Measurements from ENCODE around the gene PSTPIP2. TPM values are rescaled to one million over a fixed set of nuclear protein-coding genes. Genes with fewer than 3 reads are reported as not detected.

The PSTPIP2 gene
- total and polyA plus RNA-seq, 2 of the 13 experiments (the other 11 are each of a cell fraction or from before 2014, with no cell fraction given), result 0.25 to 0.27 TPM

DNA sequence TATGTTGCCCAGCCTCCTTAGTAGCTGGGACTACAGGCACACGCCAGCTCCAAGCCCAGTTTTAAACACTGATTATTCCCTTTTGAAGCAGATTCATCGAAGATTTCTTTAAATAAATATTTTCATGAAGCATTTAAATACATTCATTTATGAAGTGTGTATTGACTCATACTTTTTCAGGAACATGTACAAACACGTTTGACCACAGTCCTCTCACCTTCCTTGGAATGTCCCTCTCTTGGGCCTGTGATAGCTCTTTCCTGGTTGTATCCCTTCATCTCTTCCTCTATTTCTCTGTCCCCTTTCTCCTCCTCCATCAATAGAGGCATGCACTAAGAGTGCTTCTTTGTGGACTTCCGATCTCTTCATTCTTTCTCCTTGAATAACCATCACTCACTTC, 2.5 kb downstream of the PSTPIP2 start:
- Histone ChIP-seq H3K4me3 (replicated peaks in 1 of 3; ENCODE audit: insufficient read depth in 1 of 3, low read depth in 2 of 3, low read length in 3 of 3) (no peak overlapping the region), H3K79me2 (ENCODE audit: insufficient read depth, low read length) (no peaks in the 10 kb centered on the region), H3K9ac (ENCODE audit: insufficient read depth, low read depth, low read length) (no peak overlapping the region), H3K9me3 (ENCODE audit: low read length) (no peaks in the 10 kb centered on the region), H4K20me1 (ENCODE audit: insufficient read depth, low read length) (peaks cover 9% of the 10 kb centered on the region; the same call in 1 of the 2 replicates), H3K36me3 (replicated peaks in 1 of 2; ENCODE audit: control insufficient read depth in 1 of 2, insufficient read depth in 2 of 2, low read length in 2 of 2) (no peaks in the 10 kb centered on the region), H3K27me3 (ENCODE audit: control insufficient read depth in 1 of 2, insufficient read depth in 2 of 2, low read length in 2 of 2) (peaks cover 12 to 39% of the 10 kb centered on the region in 2 experiments; a peak in 4 of 5 replicates), H3K27ac (ENCODE audit: extremely low read length, insufficient read depth, low read length) (no peak overlapping the region), H3K4me2 (ENCODE audit: low read depth, low read length) (no peak overlapping the region), H3K4me1 (ENCODE audit: insufficient read depth, low read length) (peaks cover 21% of the 10 kb centered on the region), H2AFZ (ENCODE audit: low read length) (no peak overlapping the region)
- no TSS peak for BruUV-seq (replicated peaks)
- ChIA-PET POLR2A (no interaction called here), CTCF (ENCODE audit: low intra/inter-chr PET ratio, low total read pairs) (no interaction called here)
- no peak for FAIRE-seq
- 55% methylated on average over 4 of the region's 4 CpGs for WGBS (ENCODE audit: low lambda C conversion rate)
- no peak for DNase-seq (ENCODE audit: low spot score)
- in situ Hi-C loops (cut with HindIII; ENCODE audit: extremely low pct_ligation_motif_present, low pct_unique_long_range_greater_than_20kb) (no loop called here), intact Hi-C loops (cut with micrococcal nuclease; ENCODE audit: unreplicated experiment) (no loop called here)
- ATAC-seq, result no peak
- TF ChIP-seq, protein P1, sequence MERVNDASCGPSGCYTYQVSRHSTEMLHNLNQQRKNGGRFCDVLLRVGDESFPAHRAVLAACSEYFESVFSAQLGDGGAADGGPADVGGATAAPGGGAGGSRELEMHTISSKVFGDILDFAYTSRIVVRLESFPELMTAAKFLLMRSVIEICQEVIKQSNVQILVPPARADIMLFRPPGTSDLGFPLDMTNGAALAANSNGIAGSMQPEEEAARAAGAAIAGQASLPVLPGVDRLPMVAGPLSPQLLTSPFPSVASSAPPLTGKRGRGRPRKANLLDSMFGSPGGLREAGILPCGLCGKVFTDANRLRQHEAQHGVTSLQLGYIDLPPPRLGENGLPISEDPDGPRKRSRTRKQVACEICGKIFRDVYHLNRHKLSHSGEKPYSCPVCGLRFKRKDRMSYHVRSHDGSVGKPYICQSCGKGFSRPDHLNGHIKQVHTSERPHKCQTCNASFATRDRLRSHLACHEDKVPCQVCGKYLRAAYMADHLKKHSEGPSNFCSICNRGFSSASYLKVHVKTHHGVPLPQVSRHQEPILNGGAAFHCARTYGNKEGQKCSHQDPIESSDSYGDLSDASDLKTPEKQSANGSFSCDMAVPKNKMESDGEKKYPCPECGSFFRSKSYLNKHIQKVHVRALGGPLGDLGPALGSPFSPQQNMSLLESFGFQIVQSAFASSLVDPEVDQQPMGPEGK (CRISPR knock-in tag; IDR thresholded peaks at IDR 0.05), result no peak
- TF ChIP-seq SALL2 (CRISPR knock-in tag; IDR thresholded peaks at IDR 0.05) (no peak), ZNF317 (CRISPR knock-in tag; IDR thresholded peaks at IDR 0.05) (no peak), ZNF615 (CRISPR knock-in tag; IDR thresholded peaks at IDR 0.05; ENCODE audit: borderline replicate concordance) (no peak), AKAP8 (CRISPR knock-in tag; IDR thresholded peaks at IDR 0.05) (no peak), ZFP90 (CRISPR knock-in tag; IDR thresholded peaks at IDR 0.05; ENCODE audit: borderline replicate concordance) (no peak), ZNF510 (CRISPR knock-in tag; IDR thresholded peaks at IDR 0.05; ENCODE audit: low read depth) (no peak), NFIB (CRISPR knock-in tag; IDR thresholded peaks at IDR 0.05; ENCODE audit: borderline replicate concordance) (no peak), NR2C2 (CRISPR knock-in tag; IDR thresholded peaks at IDR 0.05; ENCODE audit: borderline replicate concordance) (no peak), ZNF326 (CRISPR knock-in tag; IDR thresholded peaks at IDR 0.05; ENCODE audit: borderline replicate concordance) (no peak), TGIF2 (CRISPR knock-in tag; IDR thresholded peaks at IDR 0.05) (no peak), TAF1 (CRISPR knock-in tag; IDR thresholded peaks at IDR 0.05) (no peak), STAG1 (CRISPR knock-in tag; IDR thresholded peaks at IDR 0.05) (no peak), ZNF20 (CRISPR knock-in tag; IDR thresholded peaks at IDR 0.05) (no peak), ZNF652 (CRISPR knock-in tag; IDR thresholded peaks at IDR 0.05; ENCODE audit: borderline replicate concordance, low read depth) (no peak), PCBP1 (IDR thresholded peaks at IDR 0.05; ENCODE audit: borderline replicate concordance, low read depth, low read length) (no peak)
- TF ChIP-seq, protein P2, sequence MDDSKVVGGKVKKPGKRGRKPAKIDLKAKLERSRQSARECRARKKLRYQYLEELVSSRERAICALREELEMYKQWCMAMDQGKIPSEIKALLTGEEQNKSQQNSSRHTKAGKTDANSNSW (CRISPR knock-in tag; IDR thresholded peaks at IDR 0.05; ENCODE audit: borderline replicate concordance), result no peak
- TF ChIP-seq, protein P3, sequence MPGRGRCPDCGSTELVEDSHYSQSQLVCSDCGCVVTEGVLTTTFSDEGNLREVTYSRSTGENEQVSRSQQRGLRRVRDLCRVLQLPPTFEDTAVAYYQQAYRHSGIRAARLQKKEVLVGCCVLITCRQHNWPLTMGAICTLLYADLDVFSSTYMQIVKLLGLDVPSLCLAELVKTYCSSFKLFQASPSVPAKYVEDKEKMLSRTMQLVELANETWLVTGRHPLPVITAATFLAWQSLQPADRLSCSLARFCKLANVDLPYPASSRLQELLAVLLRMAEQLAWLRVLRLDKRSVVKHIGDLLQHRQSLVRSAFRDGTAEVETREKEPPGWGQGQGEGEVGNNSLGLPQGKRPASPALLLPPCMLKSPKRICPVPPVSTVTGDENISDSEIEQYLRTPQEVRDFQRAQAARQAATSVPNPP (CRISPR knock-in tag; IDR thresholded peaks at IDR 0.05), result no peak
- TF ChIP-seq, protein P4, sequence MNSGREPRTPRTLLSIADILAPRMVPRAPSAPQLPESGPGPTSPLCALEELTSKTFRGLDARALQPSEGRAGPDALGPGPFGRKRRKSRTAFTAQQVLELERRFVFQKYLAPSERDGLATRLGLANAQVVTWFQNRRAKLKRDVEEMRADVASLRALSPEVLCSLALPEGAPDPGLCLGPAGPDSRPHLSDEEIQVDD (CRISPR knock-in tag; IDR thresholded peaks at IDR 0.05; ENCODE audit: borderline replicate concordance), result no peak

Measured in HepG2 (cell line).